K562 (cell line): ENCODE measurements around the gene TFCP2. TPM values are rescaled to one million over a fixed set of nuclear protein-coding genes. Genes with fewer than 3 reads are reported as not detected.

Source experiments
- ATAC-seq: fragments of 200-7000 bp; cut with Tn5 transposase; 3 replicates; pipeline ENCODE4 v1.9.1; 2020; ENCODE audit warnings: moderate library complexity
- BruUV-seq: library from RNA; stranded (reverse); fragments of 400-500 nt; replicated peaks from 2 replicates; lab custom pipeline; 2021; lab: Mats Ljungman, UMichigan
- CTCF ChIA-PET: fragments of 300-600 bp; formaldehyde crosslinking; extraction: SDS; loops from one replicate; lab custom pipeline; 2021; ENCODE audit warnings: low intra/inter-chr PET ratio; lab: Yijun Ruan, JAX
- POLR2A ChIA-PET: fragments of 300-600, 350-650 bp; sonication (Branson Sonifier 250); formaldehyde crosslinking; extraction: SDS; loops from one replicate; lab custom pipeline; 2021; ENCODE audit warnings: antibody characterized with exemption, inconsistent platforms; lab: Yijun Ruan, JAX
- DNase-seq, 4 experiments: peaks; one replicate each; pipeline versions ENCODE4 v3.0.0 to v3.0.0-alpha.2; 2011 to 2018; ENCODE audit warnings: low spot score in 3 of 4, mixed read lengths in 3 of 4; ENCODE audit errors: extremely low read depth in 1 of 4
- FAIRE-seq: peaks from 2 replicates; lab custom pipeline; 2011; peaks lifted over from hg19 to GRCh38; lab: Jason Lieb, UNC
- H2AFZ ChIP-seq: 2 replicates; pipeline ENCODE4 v1.6.0; 2011; ENCODE audit warnings: low read depth, low read length, control low read depth, inconsistent platforms
- H3K27ac ChIP-seq: fragments of 200-600 bp; 3 replicates; pipeline ENCODE4 v1.8.0; 2011; ENCODE audit warnings: low read depth, mild to moderate bottlenecking, control low read depth, inconsistent platforms, low read length, moderate library complexity, mixed read lengths; ENCODE audit errors: extremely low read depth
- H3K27me3 ChIP-seq, 2 experiments: fragments of 300-600 bp in 1 of 2; 2 replicates in 1 of 2; 3 replicates in 1 of 2; pipeline versions ENCODE4 v1.6.0 to v1.8.0; 2011; ENCODE audit warnings: inconsistent platforms in 2 of 2, low read length in 2 of 2, mild to moderate bottlenecking in 1 of 2, mixed read lengths in 1 of 2, moderate library complexity in 1 of 2; ENCODE audit not compliant: control insufficient read depth in 2 of 2, insufficient read depth in 2 of 2
- H3K36me3 ChIP-seq: fragments of 300-600 bp; 3 replicates; pipeline ENCODE4 v1.8.0; 2011; ENCODE audit warnings: mild to moderate bottlenecking, low read length, inconsistent platforms; ENCODE audit not compliant: control insufficient read depth, insufficient read depth
- H3K4me1 ChIP-seq, 2 experiments: fragments of 200-600 bp in 1 of 2; replicated peaks in 1 of 2; 2 replicates in 1 of 2; 3 replicates in 1 of 2; pipeline versions ENCODE4 v1.5.1 to v1.8.0; 2011; ENCODE audit warnings: inconsistent platforms in 2 of 2, low read length in 2 of 2, mild to moderate bottlenecking in 1 of 2, mixed read lengths in 1 of 2, moderate library complexity in 1 of 2; ENCODE audit not compliant: control insufficient read depth in 2 of 2, insufficient read depth in 2 of 2
- H3K4me2 ChIP-seq: 2 replicates; pipeline ENCODE4 v1.6.1; 2011; ENCODE audit warnings: low read length, control low read depth, inconsistent platforms, mixed read lengths; ENCODE audit not compliant: insufficient read depth
- H3K4me3 ChIP-seq: fragments of 200-600 bp; sonication (generic), shearing (Covaris generic); 2 replicates; pipeline ENCODE4 v1.5.1; 2016; ENCODE audit warnings: control low read depth, inconsistent platforms
- H3K79me2 ChIP-seq: fragments of 200-600 bp; 3 replicates; pipeline ENCODE4 v1.8.0; 2011; ENCODE audit warnings: low read length, inconsistent platforms; ENCODE audit not compliant: control insufficient read depth, insufficient read depth
- H3K9ac ChIP-seq, 2 experiments: 2 replicates each; pipeline versions ENCODE4 v1.6.0 to v1.6.1; 2011; ENCODE audit warnings: low read depth in 2 of 2, low read length in 2 of 2, control low read depth in 1 of 2, inconsistent platforms in 1 of 2, mild to moderate bottlenecking in 1 of 2, mixed read lengths in 1 of 2; ENCODE audit not compliant: insufficient read depth in 1 of 2
- H3K9me1 ChIP-seq: one replicate; pipeline ENCODE4 v1.6.0; 2011; ENCODE audit warnings: inconsistent platforms, mild to moderate bottlenecking, low read length, moderate library complexity; ENCODE audit not compliant: control insufficient read depth, insufficient read depth
- H3K9me3 ChIP-seq: replicated peaks from 2 replicates; pipeline ENCODE4 v1.5.1; 2011; ENCODE audit warnings: low read depth, low read length, inconsistent platforms; ENCODE audit not compliant: control insufficient read depth, insufficient read depth
- H4K20me1 ChIP-seq: replicated peaks from 2 replicates; pipeline ENCODE4 v1.6.1; 2011; ENCODE audit warnings: low read length, inconsistent platforms, mixed read lengths; ENCODE audit not compliant: control insufficient read depth, insufficient read depth
- ATF3 ChIP-seq, 2 experiments: fragments of 450-650 bp in 1 of 2; sonication (generic) in 1 of 2; formaldehyde crosslinking in 1 of 2; IDR thresholded peaks in 1 of 2; conservative IDR thresholded peaks in 1 of 2; 2 replicates each; pipeline versions ENCODE4 v1.6.1 to v1.8.1; 2016 to 2023; ENCODE audit warnings: mild to moderate bottlenecking in 2 of 2, moderate library complexity in 2 of 2, inconsistent platforms in 1 of 2, missing genetic modification reagents in 1 of 2
- TRIM24 ChIP-seq, 2 experiments: fragments of 450-650 bp; IDR thresholded peaks; 2 replicates each; pipeline ENCODE4 v1.6.1; 2016
- ZNF316 ChIP-seq: fragments of 450-650 bp; IDR thresholded peaks from 2 replicates; pipeline ENCODE4 v1.6.1; 2016
- WGBS: fragments of 100-300 bp; shearing (Covaris generic); methylation state at CpG from one replicate; pipeline ENCODE4 v1.1.6; 2016; ENCODE audit warnings: low coverage, mixed read lengths; ENCODE audit not compliant: insufficient coverage; ENCODE audit errors: missing lambda C conversion rate; 5-methylcytosine and 5-hydroxymethylcytosine counted together
- in situ Hi-C: fragments of 300-500 bp; cut with MboI; formaldehyde crosslinking; loops from 4 replicates; pipeline ENCODE4 v1.15.0; 2018; ENCODE audit warnings: inconsistent platforms, mixed read lengths
- intact Hi-C: fragments of 100-400 bp; cut with micrococcal nuclease; formaldehyde crosslinking; loops from 2 replicates; pipeline ENCODE4 v1.14.2; 2022
- polyA plus RNA-seq, 8 experiments: library from polyadenylated mRNA; depleted of rRNA in 4 of 8; stranded (reverse) in 5 of 8; unstranded in 3 of 8; fragments of >200 nt; fragmentation: Nextera tagmentation in 2 of 8; fragmentation: Illumina TruSeq in 1 of 8; extraction: Ambion mirVana in 2 of 8; extraction: Trizol in 1 of 8; gene quantifications; 2 replicates each; pipeline versions ENCODE4 v1.2.1 to v1.2.3, GENCODE V29; 2011 to 2014; ENCODE audit warnings: inconsistent platforms in 1 of 8, missing spikeins in 1 of 8
- total RNA-seq, 7 experiments: library from RNA; depleted of rRNA in 6 of 7; stranded (reverse); fragments of >200 nt in 6 of 7; fragmentation: Illumina TruSeq in 2 of 7; extraction: Trizol in 2 of 7; gene quantifications; 2 replicates each; pipeline versions ENCODE4 v1.2.1 to v1.2.3, GENCODE V29; 2011 to 2021; ENCODE audit warnings: low replicate concordance in 1 of 7

Gene TFCP2
- total and polyA plus RNA-seq, 9 of the 15 experiments (the other 6 are each of a cell fraction or from before 2014, with no cell fraction given) = 8.0 to 38.9 (median 19.3) TPM

- ATAC-seq (no peak), FAIRE-seq (no peak), DNase-seq (no peak)
- no peaks in the 10 kb centered on the region for H3K9me3 ChIP-seq
- BruUV-seq = no TSS peak
- POLR2A ChIA-PET = interaction anchor here (0.6 to 0.9 kb wide), 2 partner anchors 24 to 228 kb away, joined by 3 to 5 read pairs; partner anchors contain the start of gene DAZAP2
- CTCF ChIA-PET = no interaction called here
- intact Hi-C loops = no loop called here
- no peaks in the 10 kb centered on the region for H3K36me3 ChIP-seq
- 74% methylated on average over 5 of the region's 5 CpGs for WGBS
- H3K4me1 ChIP-seq = peaks cover 17 to 18% of the 10 kb centered on the region in 2 experiments; a peak in 4 of 5 replicates
- no peak overlapping the region for H3K4me3 ChIP-seq
- in situ Hi-C loops = no loop called here
- H3K27me3 ChIP-seq = no peaks in the 10 kb centered on the region
- H3K9ac ChIP-seq = no peak overlapping the region
- TF ChIP-seq ATF3 (IDR thresholded peaks at IDR 0.05) = no peak
- TF ChIP-seq ATF3 (CRISPR knock-in tag; conservative IDR thresholded peaks at IDR 0.05) = no peak
- TF ChIP-seq ZNF316 = peak; percentile 63
- TF ChIP-seq TRIM24 (IDR thresholded peaks at IDR 0.05) = 0 out of 4 replicates have a peak, but pooled peaks of 1 of the 2 experiments have one; percentile 41
- H4K20me1 ChIP-seq = no peaks in the 10 kb centered on the region
- no peaks in the 10 kb centered on the region for H3K9me1 ChIP-seq
- H3K79me2 ChIP-seq = peaks cover 19% of the 10 kb centered on the region
- H2AFZ ChIP-seq = no peak overlapping the region
- H3K4me2 ChIP-seq = no peak overlapping the region
- no peak overlapping the region for H3K27ac ChIP-seq
Observed at GRCh38 chr12:51214895-51215294, 42.0 kb upstream of the TFCP2 start.
